ENCODE measurements around the gene GAST. TPM values are rescaled to one million over a fixed set of nuclear protein-coding genes. Genes with fewer than 3 reads are reported as not detected.

The GAST gene
- total RNA-seq, 1 donor from 2014 or later, result not detected

DNA sequence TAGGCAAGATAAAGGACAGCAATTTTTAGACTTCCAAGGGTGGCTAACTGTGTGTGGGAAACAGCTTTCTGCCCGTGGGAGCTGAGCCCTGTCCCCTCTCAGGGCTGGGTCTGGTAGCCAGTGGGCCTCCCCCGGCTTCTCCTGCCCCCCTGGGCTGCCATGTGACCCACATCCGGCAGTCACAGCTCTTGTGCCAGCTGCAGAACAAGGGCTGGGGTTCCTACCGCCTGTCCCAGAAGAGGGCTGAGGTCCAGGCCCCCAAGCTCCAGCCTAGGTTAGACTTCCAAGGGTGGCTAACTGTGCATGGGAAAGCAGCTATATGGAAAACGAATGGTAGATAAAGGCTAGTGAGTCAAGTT lies 6.1 kb downstream of the GAST start:
- no peak overlapping the region for H3K4me3 Mint-ChIP-seq (ENCODE audit: unreplicated experiment)
- peaks cover 29% of the 10 kb centered on the region for H3K27me3 Mint-ChIP-seq (ENCODE audit: unreplicated experiment)
- no peaks in the 10 kb centered on the region for H3K9me3 Mint-ChIP-seq (ENCODE audit: unreplicated experiment)
- H3K36me3 Mint-ChIP-seq (ENCODE audit: unreplicated experiment), result no peaks in the 10 kb centered on the region
- no peaks in the 10 kb centered on the region for H3K4me1 Mint-ChIP-seq (ENCODE audit: unreplicated experiment)
- no peak overlapping the region for H3K27ac Mint-ChIP-seq (ENCODE audit: unreplicated experiment)
- TF ChIP-seq, protein P1, sequence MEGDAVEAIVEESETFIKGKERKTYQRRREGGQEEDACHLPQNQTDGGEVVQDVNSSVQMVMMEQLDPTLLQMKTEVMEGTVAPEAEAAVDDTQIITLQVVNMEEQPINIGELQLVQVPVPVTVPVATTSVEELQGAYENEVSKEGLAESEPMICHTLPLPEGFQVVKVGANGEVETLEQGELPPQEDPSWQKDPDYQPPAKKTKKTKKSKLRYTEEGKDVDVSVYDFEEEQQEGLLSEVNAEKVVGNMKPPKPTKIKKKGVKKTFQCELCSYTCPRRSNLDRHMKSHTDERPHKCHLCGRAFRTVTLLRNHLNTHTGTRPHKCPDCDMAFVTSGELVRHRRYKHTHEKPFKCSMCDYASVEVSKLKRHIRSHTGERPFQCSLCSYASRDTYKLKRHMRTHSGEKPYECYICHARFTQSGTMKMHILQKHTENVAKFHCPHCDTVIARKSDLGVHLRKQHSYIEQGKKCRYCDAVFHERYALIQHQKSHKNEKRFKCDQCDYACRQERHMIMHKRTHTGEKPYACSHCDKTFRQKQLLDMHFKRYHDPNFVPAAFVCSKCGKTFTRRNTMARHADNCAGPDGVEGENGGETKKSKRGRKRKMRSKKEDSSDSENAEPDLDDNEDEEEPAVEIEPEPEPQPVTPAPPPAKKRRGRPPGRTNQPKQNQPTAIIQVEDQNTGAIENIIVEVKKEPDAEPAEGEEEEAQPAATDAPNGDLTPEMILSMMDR (IDR thresholded peaks at IDR 0.05), result no peak
- DNase-seq (ENCODE audit: extremely low spot score, unreplicated experiment), result no peak

GRCh38 chr17:41722231-41722630 lies 10.1 kb downstream of the GAST start:
- Mint-ChIP-seq H3K4me3 (ENCODE audit: unreplicated experiment) (no peak overlapping the region), H3K4me1 (ENCODE audit: unreplicated experiment) (no peaks in the 10 kb centered on the region), H3K36me3 (ENCODE audit: unreplicated experiment) (no peaks in the 10 kb centered on the region), H3K27ac (ENCODE audit: unreplicated experiment) (no peak overlapping the region), H3K9me3 (ENCODE audit: unreplicated experiment) (no peaks in the 10 kb centered on the region), H3K27me3 (ENCODE audit: unreplicated experiment) (peaks cover 21% of the 10 kb centered on the region)
- TF ChIP-seq, protein P1 (IDR thresholded peaks at IDR 0.05), result no peak
- no peak for DNase-seq (ENCODE audit: extremely low spot score, unreplicated experiment)

- Mint-ChIP-seq H3K4me3 (ENCODE audit: unreplicated experiment) (no peak overlapping the region), H3K4me1 (ENCODE audit: unreplicated experiment) (no peaks in the 10 kb centered on the region), H3K27me3 (ENCODE audit: unreplicated experiment) (peaks cover 8% of the 10 kb centered on the region), H3K9me3 (ENCODE audit: unreplicated experiment) (no peaks in the 10 kb centered on the region), H3K36me3 (ENCODE audit: unreplicated experiment) (no peaks in the 10 kb centered on the region), H3K27ac (ENCODE audit: unreplicated experiment) (no peak overlapping the region)
- TF ChIP-seq, protein P1 (IDR thresholded peaks at IDR 0.05), result no peak
- DNase-seq (ENCODE audit: extremely low spot score, unreplicated experiment), result no peak
Observed at GRCh38 chr17:41723801-41724475, 11.8 kb downstream of the GAST start.

DNA sequence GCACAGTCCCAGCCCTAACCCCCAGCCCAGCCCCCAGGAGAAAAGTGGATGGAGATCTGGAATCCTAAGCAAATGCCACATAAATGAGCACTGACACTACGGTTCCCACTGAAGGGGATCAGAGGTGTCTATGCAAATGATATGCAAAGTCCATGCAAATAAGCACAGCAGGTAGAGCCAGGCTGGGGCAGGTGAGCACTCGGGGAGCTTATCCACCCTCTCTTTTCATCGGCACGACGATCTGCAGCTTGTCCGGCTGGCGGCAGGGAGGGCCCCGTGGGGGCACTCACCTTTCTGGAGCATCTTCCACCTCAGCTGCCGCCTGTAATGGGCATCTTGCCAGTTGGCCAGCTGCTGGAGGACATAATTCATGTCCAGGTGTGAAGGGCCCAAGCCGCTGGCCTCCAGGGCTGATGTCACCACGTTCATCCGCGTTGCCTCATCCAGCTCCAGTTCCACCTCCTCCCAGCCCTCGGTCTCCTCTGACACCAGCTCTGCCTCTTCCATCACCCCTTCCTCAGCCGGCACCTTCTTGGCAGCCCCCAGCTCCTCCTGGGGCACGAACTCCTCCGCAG lies 12.4 kb downstream of the GAST start:
- TF ChIP-seq, protein P1 (IDR thresholded peaks at IDR 0.05), result no peak
- no peak overlapping the region for H3K4me3 Mint-ChIP-seq (ENCODE audit: unreplicated experiment)
- H3K4me1 Mint-ChIP-seq (ENCODE audit: unreplicated experiment), result no peaks in the 10 kb centered on the region
- H3K27me3 Mint-ChIP-seq (ENCODE audit: unreplicated experiment), result peaks cover 5% of the 10 kb centered on the region
- no peaks in the 10 kb centered on the region for H3K36me3 Mint-ChIP-seq (ENCODE audit: unreplicated experiment)
- H3K9me3 Mint-ChIP-seq (ENCODE audit: unreplicated experiment), result no peaks in the 10 kb centered on the region
- no peak overlapping the region for H3K27ac Mint-ChIP-seq (ENCODE audit: unreplicated experiment)
- DNase-seq (ENCODE audit: extremely low spot score, unreplicated experiment), result no peak

DNA sequence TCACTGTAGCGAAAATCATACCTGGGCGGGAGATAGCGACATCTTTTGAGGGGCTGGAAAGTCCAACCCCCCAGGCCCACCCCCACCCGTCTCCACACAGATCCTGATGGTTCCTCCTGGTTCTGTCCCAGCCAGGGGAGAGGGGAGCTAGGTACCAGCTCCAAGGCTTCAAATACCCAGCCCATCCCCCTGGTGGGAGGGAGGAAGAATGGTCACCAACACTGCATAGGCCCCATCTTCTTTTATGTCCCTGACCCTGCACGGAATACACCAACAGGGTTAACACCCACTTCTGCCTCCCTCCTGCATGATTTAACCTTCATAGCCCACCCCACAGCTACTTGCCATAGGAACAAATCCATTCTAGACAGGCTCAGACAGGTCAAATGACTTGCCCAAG lies 13.0 kb downstream of the GAST start:
- Mint-ChIP-seq H3K27me3 (ENCODE audit: unreplicated experiment) (peaks cover 7% of the 10 kb centered on the region), H3K36me3 (ENCODE audit: unreplicated experiment) (no peaks in the 10 kb centered on the region), H3K4me1 (ENCODE audit: unreplicated experiment) (no peaks in the 10 kb centered on the region), H3K27ac (ENCODE audit: unreplicated experiment) (no peak overlapping the region), H3K9me3 (ENCODE audit: unreplicated experiment) (no peaks in the 10 kb centered on the region), H3K4me3 (ENCODE audit: unreplicated experiment) (no peak overlapping the region)
- DNase-seq (ENCODE audit: extremely low spot score, unreplicated experiment), result no peak
- TF ChIP-seq, protein P1 (IDR thresholded peaks at IDR 0.05), result no peak
